ENCODE measurements around the gene USP34. TPM values are rescaled to one million over a fixed set of nuclear protein-coding genes. Genes with fewer than 3 reads are reported as not detected.
"Not testable (repeated sequence)": the region's sequence is repeated elsewhere in the genome, so short reads cannot be mapped to it uniquely, and the experiment has no call there.

The USP34 gene
- total RNA-seq, 2 donors from 2014 or later, result 105 to 120 TPM

- no peak overlapping the region for H3K4me3 Mint-ChIP-seq
- DNase-seq, result no peak
- H3K9me3 ChIP-seq (ENCODE audit: control insufficient read depth, low read length), result no peaks in the 10 kb centered on the region
- no peak overlapping the region for H3K27ac Mint-ChIP-seq
- no peak overlapping the region for H3K4me3 ChIP-seq (ENCODE audit: low read length)
- H3K27ac ChIP-seq (ENCODE audit: low read depth, low read length), result no peak overlapping the region
- H3K27me3 Mint-ChIP-seq (ENCODE audit: insufficient read depth), result no peaks in the 10 kb centered on the region
- no peaks in the 10 kb centered on the region for H3K27me3 ChIP-seq (ENCODE audit: control insufficient read depth, insufficient read depth, low read length, poor library complexity, severe bottlenecking)
- H3K4me1 ChIP-seq (ENCODE audit: control insufficient read depth, insufficient read depth, low read length), result no peaks in the 10 kb centered on the region
- H3K9me3 Mint-ChIP-seq, result no peaks in the 10 kb centered on the region
- peaks cover 53% of the 10 kb centered on the region for H3K36me3 Mint-ChIP-seq (ENCODE audit: low read depth)
- no peak overlapping the region for H3K9ac ChIP-seq (ENCODE audit: extremely low read depth, low read length, poor library complexity, severe bottlenecking)
- WGBS, 2 experiments (ENCODE audit: insufficient coverage in 1 of 2, insufficient read length in 1 of 2), result 80 to 95% methylated on average over 1 to 6 of the region's 7 CpGs
- H3K36me3 ChIP-seq (ENCODE audit: control insufficient read depth, insufficient read depth, low read length), result peaks cover 63% of the 10 kb centered on the region
- no peaks in the 10 kb centered on the region for H3K4me1 Mint-ChIP-seq
- TF ChIP-seq CTCF (conservative IDR thresholded peaks at IDR 0.05), result no peak
Measured at GRCh38 chr2:61196671-61197070, 274.2 kb downstream of the USP34 start.

GRCh38 chr2:61194646-61195045, 276.2 kb downstream of the USP34 start:
- H3K9me3 Mint-ChIP-seq; H3K4me1 ChIP-seq (ENCODE audit: control insufficient read depth, insufficient read depth, low read length); H3K27ac ChIP-seq (ENCODE audit: low read depth, low read length); H3K27me3 Mint-ChIP-seq (ENCODE audit: insufficient read depth); H3K4me1 Mint-ChIP-seq; H3K4me3 Mint-ChIP-seq; DNase-seq; H3K9me3 ChIP-seq (ENCODE audit: control insufficient read depth, low read length); H3K27ac Mint-ChIP-seq; H3K4me3 ChIP-seq (ENCODE audit: low read length); H3K9ac ChIP-seq (ENCODE audit: extremely low read depth, low read length, poor library complexity, severe bottlenecking); H3K27me3 ChIP-seq (ENCODE audit: control insufficient read depth, insufficient read depth, low read length, poor library complexity, severe bottlenecking): not testable (repeated sequence)
- 88 to 90% methylated on average over 14 to 15 of the region's 15 CpGs for WGBS, 2 experiments (ENCODE audit: insufficient coverage in 1 of 2, insufficient read length in 1 of 2)
- H3K36me3 Mint-ChIP-seq (ENCODE audit: low read depth), result peaks cover 52% of the 10 kb centered on the region
- peaks cover 64% of the 10 kb centered on the region for H3K36me3 ChIP-seq (ENCODE audit: control insufficient read depth, insufficient read depth, low read length)

GRCh38 chr2:61193670-61194561, 277.0 kb downstream of the USP34 start:
- Histone ChIP-seq H3K9ac (ENCODE audit: extremely low read depth, low read length, poor library complexity, severe bottlenecking) (no peak overlapping the region), H3K27ac (ENCODE audit: low read depth, low read length) (no peak overlapping the region), H3K27me3 (ENCODE audit: control insufficient read depth, insufficient read depth, low read length, poor library complexity, severe bottlenecking) (no peaks in the 10 kb centered on the region), H3K4me3 (ENCODE audit: low read length) (no peak overlapping the region), H3K36me3 (ENCODE audit: control insufficient read depth, insufficient read depth, low read length) (peaks cover 64% of the 10 kb centered on the region), H3K4me1 (ENCODE audit: control insufficient read depth, insufficient read depth, low read length) (no peaks in the 10 kb centered on the region), H3K9me3 (ENCODE audit: control insufficient read depth, low read length) (no peaks in the 10 kb centered on the region)
- Mint-ChIP-seq H3K4me1 (no peaks in the 10 kb centered on the region), H3K9me3 (no peaks in the 10 kb centered on the region), H3K27ac (no peak overlapping the region), H3K4me3 (no peak overlapping the region), H3K36me3 (ENCODE audit: low read depth) (peaks cover 52% of the 10 kb centered on the region), H3K27me3 (ENCODE audit: insufficient read depth) (no peaks in the 10 kb centered on the region)
- no peak for DNase-seq
- 96 to 100% methylated on average over 2 to 4 of the region's 4 CpGs for WGBS, 2 experiments (ENCODE audit: insufficient coverage in 1 of 2, insufficient read length in 1 of 2)
- TF ChIP-seq CTCF (conservative IDR thresholded peaks at IDR 0.05), result no peak

Data from endodermal cell (in vitro differentiated cells).